ENCODE results near the gene AKAP10.
"Not testable (repeated sequence)": the region's sequence is repeated elsewhere in the genome, so short reads cannot be mapped to it uniquely, and the experiment has no call there.

Gene AKAP10

DNA sequence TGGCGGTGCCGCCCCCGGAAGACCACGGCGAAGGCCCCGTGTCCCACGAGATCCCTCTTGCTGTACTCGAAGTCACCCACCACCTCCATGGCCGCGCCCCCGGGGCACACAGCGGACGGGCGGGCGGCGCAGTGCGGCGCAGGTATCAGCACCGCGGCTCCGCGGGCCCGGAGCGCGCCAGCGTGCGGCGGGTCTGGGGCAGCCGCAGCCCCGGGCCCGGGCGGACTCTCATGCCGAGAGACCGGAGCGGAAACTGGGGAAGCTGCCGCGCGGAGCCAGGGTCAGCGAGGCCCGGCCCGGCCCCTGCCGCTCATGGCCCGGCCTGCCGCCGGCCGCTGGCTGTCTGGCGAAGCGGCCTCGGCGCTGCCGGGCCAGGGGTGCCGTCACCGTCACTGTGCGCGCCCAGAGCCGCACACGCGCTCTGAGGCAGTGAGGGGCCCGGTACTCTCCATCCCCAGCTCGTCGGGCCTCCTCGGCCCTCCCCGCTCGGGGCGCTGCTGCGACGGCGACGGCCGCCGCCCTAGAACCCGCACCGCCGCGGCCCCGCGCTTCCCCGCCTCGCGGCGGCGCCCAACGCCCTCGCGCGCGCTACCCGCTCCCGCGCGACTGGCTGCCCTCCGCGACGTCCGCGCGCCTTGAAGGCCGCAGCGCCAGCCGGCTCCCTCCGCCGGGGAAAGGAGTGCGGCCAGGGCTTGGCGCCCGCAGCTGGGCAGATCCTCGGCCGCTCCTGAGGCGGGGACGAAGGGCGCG is 110.1 kb downstream of the AKAP10 start, which contains the start of gene ULK2:
TSS of gene ULK2 (minus strand) at position 608 of the 750 bp plus-strand sequence. CDS start at position 89, 519 bp downstream.
- peak; percentile 49 for DNase-seq

DNA sequence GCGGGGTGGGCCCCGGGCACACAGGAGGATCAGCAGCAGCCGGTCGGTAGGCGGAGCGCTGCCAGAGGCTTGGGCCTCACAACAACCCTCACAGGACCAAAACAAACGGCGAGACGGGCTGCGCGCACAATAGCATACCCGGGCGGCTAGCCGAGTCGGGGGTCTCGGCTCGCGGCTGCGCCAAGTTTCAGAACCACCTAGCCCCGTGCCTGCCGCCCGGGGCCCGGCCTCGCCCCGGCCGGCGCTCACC is 110.6 kb downstream of the AKAP10 start:
- peak; percentile 36 for DNase-seq

DNA sequence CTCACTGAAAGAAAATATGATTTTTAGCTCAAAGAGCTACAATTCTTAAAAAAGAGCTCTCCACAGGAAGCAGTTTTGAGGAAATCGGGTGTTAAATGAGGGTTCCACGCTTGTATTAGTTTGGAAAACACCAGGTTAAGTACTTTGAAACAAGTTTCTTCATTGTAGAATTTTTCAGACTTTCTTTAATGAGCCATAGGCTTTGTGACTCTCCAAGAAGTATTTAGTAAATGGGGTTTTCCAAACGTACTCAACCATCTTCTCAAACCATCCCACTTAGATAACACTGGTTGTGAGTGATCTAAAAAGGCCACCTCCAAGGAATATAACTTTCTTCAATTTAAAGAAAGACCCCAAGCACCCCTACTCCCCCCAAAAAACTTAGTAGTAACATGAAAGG is 112.6 kb downstream of the AKAP10 start:
- DNase-seq = no peak

DNA sequence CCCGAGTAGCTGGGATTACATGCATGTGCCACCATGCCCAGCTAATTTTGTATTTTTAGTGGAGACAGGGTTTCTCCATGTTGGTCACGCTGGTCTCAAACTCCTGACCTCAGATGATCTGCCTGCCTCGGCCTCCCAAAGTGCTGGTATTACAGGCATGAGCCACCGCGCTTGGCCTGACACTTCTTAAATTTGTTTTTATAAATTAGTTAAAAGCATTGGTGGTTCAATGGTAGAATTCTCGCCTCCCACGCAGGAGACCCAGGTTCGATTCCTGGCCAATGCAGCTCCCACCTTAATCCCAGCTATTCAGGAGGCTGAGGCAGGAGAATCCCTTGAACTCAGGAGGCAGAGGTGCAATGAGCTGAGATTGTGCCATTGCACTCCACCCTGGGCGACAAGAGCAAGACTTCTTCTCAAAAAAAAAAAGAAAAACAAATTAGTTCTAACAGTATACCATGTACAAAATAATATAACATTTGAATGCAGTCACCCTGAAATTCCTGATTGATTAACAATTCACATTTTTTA is 116.9 kb downstream of the AKAP10 start:
- not testable (repeated sequence) for DNase-seq

DNA sequence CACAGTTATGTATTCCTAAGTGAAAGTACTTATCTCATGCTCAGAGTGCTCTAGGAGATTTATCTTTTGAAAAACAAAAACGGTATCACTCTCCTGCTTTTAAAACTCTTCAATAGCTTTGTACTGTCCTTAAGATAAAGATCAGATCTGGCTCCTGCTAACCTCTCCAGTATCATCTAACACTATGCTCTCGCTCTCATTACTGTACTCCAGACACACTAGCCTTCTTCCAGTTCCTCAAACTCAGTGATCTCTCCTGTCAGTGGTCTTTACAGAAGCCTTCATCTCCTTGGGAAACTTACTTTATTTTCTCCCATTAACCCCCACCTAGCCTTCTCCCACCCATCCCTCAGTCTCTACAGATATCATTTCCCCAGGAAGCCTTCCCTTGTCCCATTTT is 120.0 kb downstream of the AKAP10 start:
- no peak for DNase-seq
